ENCODE results near the gene PRKN.
"Not testable (repeated sequence)": the region's sequence is repeated elsewhere in the genome, so short reads cannot be mapped to it uniquely, and the experiment has no call there.

PRKN gene

DNA sequence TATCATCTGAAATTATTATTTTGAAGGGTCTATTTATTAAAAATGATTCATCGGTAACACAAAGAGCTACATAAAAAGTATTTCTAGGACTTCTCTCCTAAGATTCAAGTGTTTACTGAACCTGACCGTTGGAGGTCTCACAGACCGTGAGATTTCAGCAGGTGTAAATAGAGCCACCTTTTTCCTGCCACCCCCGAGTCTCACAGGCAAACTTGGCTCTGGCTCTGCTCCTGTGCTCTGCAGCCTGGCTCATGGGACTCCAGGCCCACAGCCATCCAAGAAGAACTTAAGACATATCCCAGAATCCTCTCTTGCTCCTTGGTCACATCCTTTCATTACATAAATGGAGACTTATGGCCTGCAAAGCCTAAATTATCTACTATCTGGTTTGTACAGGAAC, 1385.9 kb downstream of the PRKN start:
- no peak for DNase-seq (ENCODE audit: extremely low read depth, low read depth)
- TF ChIP-seq, protein P1, sequence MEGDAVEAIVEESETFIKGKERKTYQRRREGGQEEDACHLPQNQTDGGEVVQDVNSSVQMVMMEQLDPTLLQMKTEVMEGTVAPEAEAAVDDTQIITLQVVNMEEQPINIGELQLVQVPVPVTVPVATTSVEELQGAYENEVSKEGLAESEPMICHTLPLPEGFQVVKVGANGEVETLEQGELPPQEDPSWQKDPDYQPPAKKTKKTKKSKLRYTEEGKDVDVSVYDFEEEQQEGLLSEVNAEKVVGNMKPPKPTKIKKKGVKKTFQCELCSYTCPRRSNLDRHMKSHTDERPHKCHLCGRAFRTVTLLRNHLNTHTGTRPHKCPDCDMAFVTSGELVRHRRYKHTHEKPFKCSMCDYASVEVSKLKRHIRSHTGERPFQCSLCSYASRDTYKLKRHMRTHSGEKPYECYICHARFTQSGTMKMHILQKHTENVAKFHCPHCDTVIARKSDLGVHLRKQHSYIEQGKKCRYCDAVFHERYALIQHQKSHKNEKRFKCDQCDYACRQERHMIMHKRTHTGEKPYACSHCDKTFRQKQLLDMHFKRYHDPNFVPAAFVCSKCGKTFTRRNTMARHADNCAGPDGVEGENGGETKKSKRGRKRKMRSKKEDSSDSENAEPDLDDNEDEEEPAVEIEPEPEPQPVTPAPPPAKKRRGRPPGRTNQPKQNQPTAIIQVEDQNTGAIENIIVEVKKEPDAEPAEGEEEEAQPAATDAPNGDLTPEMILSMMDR (IDR thresholded peaks at IDR 0.05; ENCODE audit: low read depth, low read length) = no peak

DNA sequence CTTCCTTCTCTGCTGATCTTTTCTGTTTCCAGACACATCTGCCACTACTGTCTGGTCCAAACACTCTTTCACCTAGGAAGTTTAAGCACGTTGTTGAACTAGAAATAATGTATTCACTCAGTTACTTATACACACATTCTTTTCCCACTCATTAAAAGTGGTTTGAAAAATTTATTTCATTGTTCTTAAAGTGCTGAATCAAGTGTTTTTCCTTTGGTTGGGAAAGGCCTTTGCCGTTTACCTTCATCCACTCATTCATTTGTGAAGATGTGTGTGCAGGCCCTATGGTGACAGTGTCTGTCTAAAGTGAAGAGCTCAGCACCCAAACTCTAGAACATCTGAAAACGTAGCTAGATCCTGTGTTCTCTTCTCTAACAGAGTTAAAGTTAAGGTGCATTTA, 1389.6 kb downstream of the PRKN start:
- no peak for DNase-seq (ENCODE audit: extremely low read depth, low read depth)
- TF ChIP-seq, protein P1 (IDR thresholded peaks at IDR 0.05; ENCODE audit: low read depth, low read length) = no peak

DNA sequence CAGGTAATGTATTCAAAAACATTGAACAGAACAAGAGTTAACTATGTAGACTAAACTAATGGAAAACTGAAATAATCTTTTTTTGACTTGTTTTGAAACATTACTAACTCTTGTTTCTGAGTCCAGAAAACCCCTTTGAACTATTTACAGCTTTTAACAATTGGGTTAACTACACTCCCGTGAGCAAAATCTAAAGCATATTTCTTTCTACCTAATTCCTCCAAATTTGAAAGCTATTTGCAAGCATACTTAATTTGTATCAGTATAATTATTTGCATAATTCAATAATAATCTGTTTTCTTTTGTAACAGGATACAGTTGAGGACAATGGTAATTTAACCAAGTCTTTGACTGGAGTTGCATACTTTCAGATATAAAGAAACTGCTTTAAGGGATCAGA, 1391.1 kb downstream of the PRKN start:
- no peak for DNase-seq (ENCODE audit: extremely low read depth, low read depth)
- TF ChIP-seq, protein P1 (IDR thresholded peaks at IDR 0.05; ENCODE audit: low read depth, low read length) = no peak

DNA sequence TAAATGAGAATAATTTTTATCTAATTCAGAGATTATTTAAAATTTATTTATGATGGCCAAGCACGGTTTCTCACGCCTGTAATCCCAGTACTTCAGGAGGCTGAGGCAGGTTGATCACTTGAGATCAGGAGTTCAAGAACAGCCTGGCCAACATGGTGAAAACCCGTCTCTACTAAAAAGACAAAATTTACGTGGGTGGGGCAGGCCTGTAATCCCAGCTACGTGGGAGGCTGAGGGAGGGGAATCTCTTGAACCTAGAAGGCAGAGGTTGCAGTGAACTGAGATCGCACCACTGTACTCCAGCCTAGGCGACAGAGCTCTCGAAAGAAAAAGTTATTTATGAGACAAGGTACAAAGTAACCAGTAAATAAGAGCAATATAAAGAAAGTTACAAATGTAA, 1394.2 kb downstream of the PRKN start:
- DNase-seq (ENCODE audit: extremely low read depth, low read depth) = no peak
- TF ChIP-seq, protein P1 (IDR thresholded peaks at IDR 0.05; ENCODE audit: low read depth, low read length) = no peak

DNA sequence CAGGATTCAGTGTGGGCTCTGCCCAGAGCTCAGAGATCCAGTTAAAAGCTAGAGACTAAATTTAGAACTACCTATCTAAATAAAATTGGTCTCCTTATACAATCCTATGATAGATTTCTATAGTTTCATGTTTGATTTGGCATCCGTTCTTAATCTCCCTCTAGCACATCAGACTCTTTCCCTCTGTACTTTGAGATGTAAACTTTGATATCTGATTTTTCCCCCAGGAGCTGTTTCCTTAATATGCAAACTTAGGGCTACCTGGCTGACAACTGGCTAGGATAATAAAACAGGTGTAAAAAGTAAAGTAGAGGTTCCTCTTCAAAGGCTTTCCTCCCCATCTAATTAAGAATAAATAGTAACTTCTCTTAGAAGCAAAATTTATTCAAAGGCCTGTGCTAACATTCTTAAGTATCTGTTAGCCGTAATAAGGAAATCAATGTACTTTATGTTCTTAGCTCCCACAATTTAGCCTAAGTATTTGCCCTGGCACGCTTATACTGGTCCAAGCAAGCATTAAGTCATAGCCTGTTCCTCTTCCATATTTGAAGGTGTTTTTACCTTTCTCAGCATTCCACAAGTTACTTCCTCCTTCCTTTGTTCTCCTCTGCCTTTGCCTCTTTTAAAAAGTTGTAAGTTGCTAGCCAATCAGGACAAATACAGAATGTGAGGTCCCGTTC, 1396.0 kb downstream of the PRKN start:
- not testable (repeated sequence) for DNase-seq (ENCODE audit: extremely low read depth, low read depth)

DNA sequence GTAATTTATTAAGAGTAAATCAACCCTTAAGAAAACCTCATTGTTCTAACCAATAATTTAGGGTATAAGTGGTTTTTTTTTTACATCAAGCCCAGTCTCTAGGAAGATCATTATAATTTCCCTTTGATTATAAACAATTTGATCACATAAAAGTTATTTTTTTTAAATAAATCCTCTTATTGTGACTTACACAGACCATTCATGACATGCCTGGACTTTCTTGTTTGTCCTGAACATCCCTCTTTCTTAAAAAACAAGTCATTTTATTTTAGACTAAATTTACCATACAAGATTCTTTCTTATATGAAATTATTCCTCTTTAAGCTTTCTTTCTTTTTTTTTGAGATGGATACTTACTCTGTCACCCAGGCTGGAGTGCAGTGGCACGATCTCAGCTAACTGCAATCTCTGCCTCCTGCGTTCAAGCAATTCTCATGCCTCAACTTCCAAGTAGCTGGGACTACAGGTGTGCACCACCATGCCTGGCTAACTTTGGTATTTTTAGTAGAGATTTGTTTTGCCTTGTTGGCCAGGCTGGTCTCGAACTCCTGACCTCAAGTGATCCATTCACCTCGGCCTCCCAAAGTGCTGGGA, 1400.1 kb downstream of the PRKN start:
- no peak for DNase-seq (ENCODE audit: extremely low read depth, low read depth)
- TF ChIP-seq, protein P1 (IDR thresholded peaks at IDR 0.05; ENCODE audit: low read depth, low read length) = no peak

DNA sequence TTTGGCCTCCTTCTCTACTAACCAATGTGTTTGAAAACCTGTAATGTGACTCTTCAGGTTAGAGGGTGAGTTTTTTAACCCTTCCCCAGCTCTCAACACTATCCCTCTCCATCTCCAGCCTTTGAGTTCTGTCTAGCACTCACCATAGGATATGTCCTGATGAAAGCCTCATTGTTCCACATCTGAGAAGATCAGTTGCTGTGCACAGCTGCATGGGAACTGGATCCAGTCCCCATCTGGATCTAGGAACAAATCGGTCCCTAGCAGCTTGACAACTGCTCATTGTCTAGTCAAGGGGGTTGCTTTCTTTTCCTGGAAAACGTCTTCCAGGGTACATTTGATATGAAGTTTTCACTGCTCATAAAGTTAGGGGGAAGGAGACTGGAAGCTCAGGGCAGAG, 1408.3 kb downstream of the PRKN start:
- TF ChIP-seq, protein P1 (IDR thresholded peaks at IDR 0.05; ENCODE audit: low read depth, low read length) = no peak
- no peak for DNase-seq (ENCODE audit: extremely low read depth, low read depth)

DNA sequence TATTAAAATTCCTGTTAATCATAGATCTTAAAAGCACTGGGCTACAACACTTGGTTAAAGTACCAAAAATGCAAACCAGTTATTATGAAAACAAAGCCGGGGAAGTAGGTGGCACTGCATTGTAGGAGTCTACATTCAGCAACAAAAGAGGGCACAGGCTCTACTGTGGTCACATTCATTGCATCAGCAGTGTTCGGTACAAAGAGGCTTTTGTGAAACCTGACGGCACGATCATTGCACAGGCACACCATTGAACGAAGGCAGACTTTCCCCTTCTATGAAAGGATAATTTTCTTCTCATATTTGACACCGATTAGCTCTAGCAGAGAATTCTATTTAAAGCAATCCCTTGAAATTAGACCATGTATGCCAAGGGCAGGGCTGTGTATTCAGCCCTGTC, 1409.1 kb downstream of the PRKN start:
- no peak for DNase-seq (ENCODE audit: extremely low read depth, low read depth)
- TF ChIP-seq, protein P1 (IDR thresholded peaks at IDR 0.05; ENCODE audit: low read depth, low read length) = no peak

Measured in AG09319 (cell line).